ENCODE measurements around the gene TIMM17B.

Gene TIMM17B

GRCh38 chrX:48897625-48898306 is at the start of gene TIMM17B, which contains the start of gene PQBP1:
TSS of gene TIMM17B (minus strand) at chrX:48897768. CDS start at chrX:48897749, 19 bp downstream.
TSS of gene PQBP1 (plus strand) at chrX:48897930. CDS start at chrX:48898510, 580 bp downstream.
- DNase-seq = peak; percentile 94

- peak; percentile 61 for DNase-seq
Observed at GRCh38 chrX:48945517-48946348, 48.2 kb upstream of the TIMM17B start.

- no peak for DNase-seq
Observed at GRCh38 chrX:48942895-48943294, 45.3 kb upstream of the TIMM17B start.

GRCh38 chrX:48940404-48940955 is 42.9 kb upstream of the TIMM17B start:
- no peak for DNase-seq

- peak; percentile 71 for DNase-seq
Observed at GRCh38 chrX:48939524-48940228, 42.1 kb upstream of the TIMM17B start.

- DNase-seq = peak; percentile 93
Observed at GRCh38 chrX:48938721-48939425, 41.3 kb upstream of the TIMM17B start.

GRCh38 chrX:48937054-48937907 is 39.7 kb upstream of the TIMM17B start:
- DNase-seq = peak; percentile 96

GRCh38 chrX:48936429-48937053 is 39.0 kb upstream of the TIMM17B start:
- DNase-seq = no peak

- DNase-seq = no peak
Observed at GRCh38 chrX:48935301-48935670, 37.7 kb upstream of the TIMM17B start.

- peak; percentile 72 for DNase-seq
Observed at GRCh38 chrX:48934581-48935300, 37.2 kb upstream of the TIMM17B start.

GRCh38 chrX:48933757-48934156 is 36.2 kb upstream of the TIMM17B start:
- no peak for DNase-seq

GRCh38 chrX:48927736-48928382 is 30.3 kb upstream of the TIMM17B start:
- no peak for DNase-seq

- DNase-seq = no peak
Observed at GRCh38 chrX:48927123-48927522, 29.6 kb upstream of the TIMM17B start.

- no peak for DNase-seq
Observed at GRCh38 chrX:48924270-48924669, 26.7 kb upstream of the TIMM17B start.

- DNase-seq = no peak
Observed at GRCh38 chrX:48923771-48924170, 26.2 kb upstream of the TIMM17B start.

- no peak for DNase-seq
Observed at GRCh38 chrX:48920718-48921104, 23.1 kb upstream of the TIMM17B start.

GRCh38 chrX:48919947-48920717 is 22.6 kb upstream of the TIMM17B start:
- DNase-seq = no peak

- no peak for DNase-seq
Observed at GRCh38 chrX:48919360-48919841, 21.8 kb upstream of the TIMM17B start.
